Activated CD8-positive, alpha-beta T cell treated with anti-CD3 and anti-CD28 coated beads for 36 hours (primary cell): ENCODE results near the gene DRG2. TPM values are rescaled to one million over a fixed set of nuclear protein-coding genes. Genes with fewer than 3 reads are reported as not detected.

Experiments used
- ATAC-seq: fragments of 200-7000 bp; cut with Tn5 transposase; one replicate; pipeline ENCODE4 v1.10.0; 2021; ENCODE audit warnings: mild to moderate bottlenecking, moderate library complexity
- CTCF ChIA-PET: fragments of 350-600 bp; sonication (Branson Sonifier 250); formaldehyde crosslinking; loops from one replicate; lab custom pipeline; 2021; ENCODE audit warnings: antibody characterized with exemption; lab: Charles Lee
- POLR2A ChIA-PET: fragments of 350-600 bp; sonication (Branson Sonifier 250); formaldehyde crosslinking; loops from one replicate; lab custom pipeline; 2021; ENCODE audit warnings: antibody characterized with exemption; lab: Charles Lee
- DNase-seq: peaks from one replicate; pipeline ENCODE4 v3.0.0-alpha.2; 2020
- H3K27ac Mint-ChIP-seq: one replicate; pipeline ENCODE4 v1.8.0; 2021; ENCODE audit warnings: mild to moderate bottlenecking, mixed read lengths
- H3K27me3 Mint-ChIP-seq: one replicate; pipeline ENCODE4 v1.8.0; 2021; ENCODE audit warnings: mixed read lengths
- H3K36me3 Mint-ChIP-seq: one replicate; pipeline ENCODE4 v1.8.0; 2021; ENCODE audit warnings: low read depth, mixed read lengths
- H3K4me1 Mint-ChIP-seq: one replicate; pipeline ENCODE4 v1.8.0; 2021; ENCODE audit warnings: low read depth, mixed read lengths
- H3K4me3 Mint-ChIP-seq: one replicate; pipeline ENCODE4 v1.8.0; 2021; ENCODE audit warnings: mild to moderate bottlenecking, moderate library complexity, mixed read lengths
- H3K9me3 Mint-ChIP-seq: one replicate; pipeline ENCODE4 v1.8.0; 2021; ENCODE audit warnings: mixed read lengths
- intact Hi-C: fragments of 100-400 bp; cut with micrococcal nuclease; formaldehyde crosslinking; loops from one replicate; pipeline ENCODE4 v1.10.0; 2022
- total RNA-seq, 2 experiments: library from RNA; stranded (reverse); gene quantifications; one replicate each; pipeline ENCODE4 v1.2.3, GENCODE V29; 2021
- TF ChIP-seq, protein P1 (sequence below): fragments of 200-600 bp; IDR thresholded peaks from one replicate; pipeline ENCODE4 v1.8.0; 2022; ENCODE audit warnings: antibody characterized with exemption, mild to moderate bottlenecking

The DRG2 gene
- total RNA-seq, 2 experiments from 2014 or later: 45.0 to 45.1 TPM

- H3K36me3 Mint-ChIP-seq: peaks cover 11% of the 10 kb centered on the region
- TF ChIP-seq, protein P1, sequence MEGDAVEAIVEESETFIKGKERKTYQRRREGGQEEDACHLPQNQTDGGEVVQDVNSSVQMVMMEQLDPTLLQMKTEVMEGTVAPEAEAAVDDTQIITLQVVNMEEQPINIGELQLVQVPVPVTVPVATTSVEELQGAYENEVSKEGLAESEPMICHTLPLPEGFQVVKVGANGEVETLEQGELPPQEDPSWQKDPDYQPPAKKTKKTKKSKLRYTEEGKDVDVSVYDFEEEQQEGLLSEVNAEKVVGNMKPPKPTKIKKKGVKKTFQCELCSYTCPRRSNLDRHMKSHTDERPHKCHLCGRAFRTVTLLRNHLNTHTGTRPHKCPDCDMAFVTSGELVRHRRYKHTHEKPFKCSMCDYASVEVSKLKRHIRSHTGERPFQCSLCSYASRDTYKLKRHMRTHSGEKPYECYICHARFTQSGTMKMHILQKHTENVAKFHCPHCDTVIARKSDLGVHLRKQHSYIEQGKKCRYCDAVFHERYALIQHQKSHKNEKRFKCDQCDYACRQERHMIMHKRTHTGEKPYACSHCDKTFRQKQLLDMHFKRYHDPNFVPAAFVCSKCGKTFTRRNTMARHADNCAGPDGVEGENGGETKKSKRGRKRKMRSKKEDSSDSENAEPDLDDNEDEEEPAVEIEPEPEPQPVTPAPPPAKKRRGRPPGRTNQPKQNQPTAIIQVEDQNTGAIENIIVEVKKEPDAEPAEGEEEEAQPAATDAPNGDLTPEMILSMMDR: no peak
- no peaks in the 10 kb centered on the region for H3K27me3 Mint-ChIP-seq
- no peak overlapping the region for H3K27ac Mint-ChIP-seq
- no peaks in the 10 kb centered on the region for H3K9me3 Mint-ChIP-seq
- no peak overlapping the region for H3K4me3 Mint-ChIP-seq
- no peak for ATAC-seq
- ChIA-PET CTCF (interaction anchor here (0.9 kb wide), 1 partner anchor 60 kb away, joined by 3 read pairs; no protein-coding TSS in a partner anchor), POLR2A (no interaction called here)
- intact Hi-C loops: no loop called here
- H3K4me1 Mint-ChIP-seq: peaks cover 20% of the 10 kb centered on the region
- DNase-seq: no peak
These were observed 41.9 kb upstream of the DRG2 start for GRCh38 chr17:18045691-18046350.

- intact Hi-C loops: no loop called here
- H3K4me1 Mint-ChIP-seq: no peaks in the 10 kb centered on the region
- no peaks in the 10 kb centered on the region for H3K27me3 Mint-ChIP-seq
- H3K27ac Mint-ChIP-seq: no peak overlapping the region
- TF ChIP-seq, protein P1: no peak
- POLR2A ChIA-PET: no interaction called here
- no peak for DNase-seq
- H3K36me3 Mint-ChIP-seq: peaks cover 6% of the 10 kb centered on the region
- ATAC-seq: no peak
- no peaks in the 10 kb centered on the region for H3K9me3 Mint-ChIP-seq
- H3K4me3 Mint-ChIP-seq: no peak overlapping the region
- CTCF ChIA-PET: interaction anchor here (1.3 kb wide), 1 partner anchor 17 kb away, joined by 3 read pairs; no protein-coding TSS in a partner anchor
These were observed 32.2 kb upstream of the DRG2 start for GRCh38 chr17:18055597-18055996.

DNA sequence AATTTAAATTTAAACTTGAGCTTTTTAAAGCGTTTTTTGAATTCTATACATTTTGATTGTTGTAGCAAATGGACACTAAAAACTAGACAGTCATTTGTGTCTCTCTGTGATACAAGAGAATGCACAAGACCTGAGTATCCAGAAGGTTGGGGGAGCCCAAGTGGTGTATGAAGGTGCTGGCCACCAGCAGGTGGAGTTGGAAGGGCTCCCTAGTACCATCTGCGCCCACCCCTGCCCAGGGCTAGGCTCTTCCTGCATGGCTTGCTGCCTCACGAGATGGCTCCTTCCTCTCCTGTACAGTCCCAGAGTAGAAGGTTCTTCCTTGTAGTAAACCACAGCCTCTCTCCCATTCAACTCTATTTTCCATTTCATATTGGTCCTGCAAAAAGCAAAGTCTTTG is 31.5 kb upstream of the DRG2 start:
- TF ChIP-seq, protein P1: no peak
- Mint-ChIP-seq H3K4me1 (no peaks in the 10 kb centered on the region), H3K27me3 (no peaks in the 10 kb centered on the region), H3K9me3 (no peaks in the 10 kb centered on the region), H3K27ac (no peak overlapping the region), H3K4me3 (no peak overlapping the region), H3K36me3 (peaks cover 6% of the 10 kb centered on the region)
- CTCF ChIA-PET: interaction anchor here (1.3 kb wide), 1 partner anchor 17 kb away, joined by 3 read pairs; no protein-coding TSS in a partner anchor
- POLR2A ChIA-PET: interaction anchor here (0.5 kb wide), 1 partner anchor 9 kb away, joined by 4 read pairs; no protein-coding TSS in a partner anchor
- ATAC-seq: no peak
- no peak for DNase-seq
- intact Hi-C loops: no loop called here

- POLR2A ChIA-PET: interaction anchor here (1.3 kb wide), 1 partner anchor 469 kb away, joined by 3 read pairs; no protein-coding TSS in a partner anchor
- DNase-seq: no peak
These were observed 28.5 kb upstream of the DRG2 start for GRCh38 chr17:18059283-18059682.

GRCh38 chr17:18064053-18064452 is 23.7 kb upstream of the DRG2 start:
- ChIA-PET POLR2A (no interaction called here), CTCF (no interaction called here)
- ATAC-seq (no peak), DNase-seq (no peak)
- no peak overlapping the region for H3K27ac Mint-ChIP-seq
- H3K9me3 Mint-ChIP-seq: no peaks in the 10 kb centered on the region
- H3K4me3 Mint-ChIP-seq: no peak overlapping the region
- TF ChIP-seq, protein P1: no peak
- no peaks in the 10 kb centered on the region for H3K4me1 Mint-ChIP-seq
- no peaks in the 10 kb centered on the region for H3K27me3 Mint-ChIP-seq
- peaks cover 7% of the 10 kb centered on the region for H3K36me3 Mint-ChIP-seq
- intact Hi-C loops: no loop called here

More at GRCh38 chr17:18059283-18059682, 28.5 kb upstream of the DRG2 start:
- H3K36me3 Mint-ChIP-seq: peaks cover 6% of the 10 kb centered on the region
- CTCF ChIA-PET: interaction anchor here (0.7 to 1.7 kb wide), 3 partner anchors 10 to 491 kb away, joined by 3 to 4 read pairs (median 3); no protein-coding TSS in a partner anchor
- H3K27me3 Mint-ChIP-seq: no peaks in the 10 kb centered on the region
- H3K27ac Mint-ChIP-seq: no peak overlapping the region
- ATAC-seq: no peak
- TF ChIP-seq, protein P1: no peak
- intact Hi-C loops: no loop called here
- no peak overlapping the region for H3K4me3 Mint-ChIP-seq
- H3K9me3 Mint-ChIP-seq: no peaks in the 10 kb centered on the region
- H3K4me1 Mint-ChIP-seq: no peaks in the 10 kb centered on the region
